HG02678 (cell line): Measurements from ENCODE around the gene CEL.
"Not testable (repeated sequence)": the region's sequence is repeated elsewhere in the genome, so short reads cannot be mapped to it uniquely, and the experiment has no call there.

Source experiments
- ATAC-seq: cut with Tn5 transposase; IDR thresholded peaks from one replicate; pipeline ENCODE4 v1.9.1; 2021; ENCODE audit warnings: mild to moderate bottlenecking, moderate library complexity; ENCODE audit not compliant: unreplicated experiment

CEL gene

DNA sequence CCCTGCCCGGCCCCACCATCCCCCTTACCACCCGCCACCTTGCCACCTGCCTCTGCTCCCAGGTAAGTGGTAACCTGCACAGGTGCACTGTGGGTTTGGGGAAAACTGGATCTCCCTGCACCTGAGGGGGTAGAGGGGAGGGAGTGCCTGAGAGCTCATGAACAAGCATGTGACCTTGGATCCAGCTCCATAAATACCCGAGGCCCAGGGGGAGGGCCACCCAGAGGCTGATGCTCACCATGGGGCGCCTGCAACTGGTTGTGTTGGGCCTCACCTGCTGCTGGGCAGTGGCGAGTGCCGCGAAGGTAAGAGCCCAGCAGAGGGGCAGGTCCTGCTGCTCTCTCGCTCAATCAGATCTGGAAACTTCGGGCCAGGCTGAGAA, at the start of gene CEL:
CEL (plus strand) TSS at position 218 of the 382 bp plus-strand sequence; CDS start at position 240, 22 bp downstream.
- not testable (repeated sequence) for ATAC-seq

DNA sequence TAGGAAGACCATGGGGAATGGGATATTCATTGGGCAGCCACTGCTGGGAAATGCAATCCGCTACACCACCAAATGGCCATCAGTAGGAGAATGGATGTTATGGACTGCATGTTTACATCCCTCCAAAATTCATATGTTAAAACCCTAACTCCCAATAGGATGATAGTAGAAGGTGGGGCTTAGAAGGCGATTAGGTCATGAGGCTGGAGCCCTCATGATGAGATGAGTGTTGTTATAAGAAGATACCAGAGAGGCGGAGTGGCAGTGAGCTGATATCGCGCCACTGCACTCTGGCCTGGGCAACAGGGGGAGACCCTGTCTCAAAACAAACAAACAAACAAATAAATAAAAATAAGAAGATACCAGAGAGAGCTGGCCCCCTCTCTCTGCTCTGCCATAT, 47.1 kb upstream of the CEL start:
- ATAC-seq = no peak

DNA sequence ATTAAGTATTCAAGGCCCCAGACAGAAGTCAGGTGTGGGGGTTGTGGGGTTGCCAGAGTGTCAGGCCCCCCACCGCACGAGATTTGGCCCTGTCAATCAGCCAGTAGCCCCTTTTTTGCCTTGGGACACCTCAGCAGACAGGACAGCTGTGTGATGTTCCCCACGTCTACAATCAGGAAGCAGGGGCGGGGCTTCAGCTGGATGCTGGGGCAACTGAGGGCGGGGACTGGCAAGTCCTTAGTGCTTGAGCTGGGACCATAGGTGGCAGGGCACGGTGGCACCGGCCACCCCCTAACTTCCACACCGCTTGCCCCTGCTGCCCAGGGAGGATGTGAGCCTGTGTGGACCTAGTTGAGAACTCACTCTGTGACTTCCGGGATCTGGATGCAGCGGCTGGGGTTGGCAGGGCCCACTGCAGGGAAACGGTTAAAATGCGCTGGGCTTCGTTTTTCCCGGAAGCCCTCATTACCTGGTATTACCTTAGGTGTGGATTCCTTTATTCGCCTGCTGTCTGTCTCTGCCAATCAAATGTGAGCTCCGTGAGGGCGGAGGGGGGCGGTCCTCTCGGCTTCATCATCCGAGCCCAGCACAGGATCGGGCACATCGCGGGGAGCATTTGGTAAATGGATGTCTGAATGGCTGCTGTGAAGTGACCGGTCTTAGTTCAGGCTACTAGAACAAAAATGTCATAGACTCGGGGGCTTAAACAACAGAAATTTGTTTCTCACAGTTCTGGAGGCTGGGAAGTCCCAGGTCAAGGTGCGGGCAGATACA, 38.5 kb upstream of the CEL start:
- no peak for ATAC-seq

- no peak for ATAC-seq
Observed at GRCh38 chr9:133026426-133026825, 35.4 kb upstream of the CEL start.

DNA sequence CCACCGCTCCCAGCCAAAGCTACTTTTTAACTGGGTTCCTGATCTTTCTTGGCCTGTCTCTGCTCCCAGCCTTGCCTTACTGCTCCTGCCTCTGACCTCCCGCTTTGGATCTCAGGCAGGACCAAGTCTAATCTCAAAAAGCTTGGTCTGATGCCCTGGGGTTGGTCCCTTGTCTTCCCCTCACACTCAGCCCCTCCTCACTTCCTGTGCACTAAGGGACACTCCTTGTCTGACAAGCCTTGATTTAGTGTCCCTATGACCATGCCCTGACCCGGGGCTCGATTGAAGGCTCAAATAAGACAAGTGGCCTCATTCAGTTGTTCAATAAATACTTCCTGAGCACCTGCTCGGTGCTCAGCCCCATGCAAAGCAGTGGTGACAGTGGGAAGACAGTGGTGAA, 34.6 kb upstream of the CEL start:
- no peak for ATAC-seq

- no peak for ATAC-seq
Observed at GRCh38 chr9:133028221-133028620, 33.6 kb upstream of the CEL start.

DNA sequence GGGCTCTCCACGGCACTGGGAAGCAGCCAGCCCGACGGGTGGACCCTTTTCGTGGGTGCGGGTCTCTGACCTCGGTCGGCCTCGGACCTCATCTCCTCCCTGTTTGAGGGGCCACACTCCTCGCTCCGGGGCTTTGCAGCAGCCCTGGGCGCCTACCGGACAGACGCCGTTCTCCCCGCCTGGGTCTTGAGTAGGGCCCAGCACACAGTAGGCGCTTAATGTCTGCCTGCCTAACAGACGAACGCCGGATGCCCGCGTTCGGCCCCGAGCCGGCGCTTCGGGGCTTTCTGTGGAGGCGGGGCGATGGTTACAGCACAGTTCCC, 31.8 kb upstream of the CEL start:
- no peak for ATAC-seq

DNA sequence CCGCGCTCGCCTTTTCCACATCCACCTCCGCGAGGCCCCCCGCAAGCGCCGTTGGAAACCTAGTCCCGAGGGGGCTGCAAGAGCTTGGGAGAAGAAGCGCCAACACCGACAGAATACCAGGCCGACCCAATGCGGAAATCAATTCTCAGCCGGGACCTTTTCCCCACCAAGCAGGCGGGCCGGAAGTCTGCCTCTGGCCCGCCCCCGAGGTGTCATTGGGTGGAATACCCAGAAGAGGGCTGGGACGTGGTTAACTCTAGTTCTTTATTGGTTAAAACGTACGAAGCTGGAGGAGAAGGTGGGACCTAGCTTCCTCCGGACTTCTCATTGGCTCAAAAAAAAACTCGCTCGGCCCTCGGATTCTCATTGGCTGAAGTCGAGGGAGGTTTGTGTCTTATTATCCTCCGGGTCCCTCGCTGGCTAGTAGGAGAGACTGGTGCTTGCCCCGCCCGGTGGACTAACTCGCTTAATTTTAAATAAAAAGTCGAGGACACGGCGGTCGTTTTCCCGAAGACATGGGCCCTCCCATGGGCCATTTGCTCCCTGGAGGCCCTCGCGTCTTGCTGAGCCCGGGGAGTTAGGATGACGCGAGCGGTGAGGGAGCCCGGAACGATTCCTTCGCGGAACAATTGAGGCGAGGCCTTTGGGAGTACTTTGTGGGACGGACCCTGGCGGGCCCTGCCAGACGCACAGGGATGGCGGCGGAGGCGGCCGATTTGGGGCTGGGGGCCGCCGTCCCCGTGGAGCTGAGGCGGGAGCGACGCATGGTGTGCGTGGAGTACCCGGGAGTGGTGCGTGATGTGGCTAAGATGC, 31.3 kb upstream of the CEL start, which contains the start of gene GTF3C5:
GTF3C5 (plus strand) TSS at position 681 of the 813 bp plus-strand sequence; CDS start at position 696, 15 bp downstream.
- ATAC-seq = peak; percentile 96

DNA sequence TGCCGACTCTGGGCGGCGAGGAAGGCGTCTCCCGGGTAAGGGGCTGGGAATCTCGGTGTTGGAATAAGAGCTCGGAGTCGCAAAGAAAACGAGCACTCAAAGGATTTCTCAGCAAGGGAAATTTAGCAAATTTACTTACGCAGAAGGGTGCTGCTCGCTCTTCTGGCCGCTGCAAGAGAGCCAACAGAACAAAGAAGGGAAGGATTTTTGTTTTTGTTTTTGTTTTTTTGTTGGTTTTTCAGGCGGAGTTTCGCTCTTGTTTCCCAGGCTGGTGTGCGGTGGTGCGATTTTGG, 30.7 kb upstream of the CEL start:
- no peak for ATAC-seq

DNA sequence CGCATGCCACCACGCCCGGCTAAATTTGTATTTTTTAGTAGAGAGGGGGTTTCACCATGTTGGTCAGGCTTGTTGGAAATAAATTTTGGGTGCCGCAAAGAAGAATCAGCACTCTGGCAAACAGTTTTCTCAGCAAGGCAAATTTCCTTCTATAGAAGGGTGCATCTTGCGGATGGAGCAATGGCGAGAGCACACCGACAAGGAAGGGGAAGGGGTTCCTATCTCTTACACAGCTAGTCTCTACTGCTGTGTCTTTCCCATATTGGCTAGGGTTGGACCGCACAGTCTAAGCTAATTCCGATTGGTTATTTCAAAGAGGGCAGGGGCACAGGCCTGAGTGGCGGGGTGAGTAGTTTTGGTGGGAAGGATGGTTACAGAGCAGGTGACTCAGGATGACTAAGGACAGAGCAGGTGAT, 30.3 kb upstream of the CEL start:
- ATAC-seq = no peak

DNA sequence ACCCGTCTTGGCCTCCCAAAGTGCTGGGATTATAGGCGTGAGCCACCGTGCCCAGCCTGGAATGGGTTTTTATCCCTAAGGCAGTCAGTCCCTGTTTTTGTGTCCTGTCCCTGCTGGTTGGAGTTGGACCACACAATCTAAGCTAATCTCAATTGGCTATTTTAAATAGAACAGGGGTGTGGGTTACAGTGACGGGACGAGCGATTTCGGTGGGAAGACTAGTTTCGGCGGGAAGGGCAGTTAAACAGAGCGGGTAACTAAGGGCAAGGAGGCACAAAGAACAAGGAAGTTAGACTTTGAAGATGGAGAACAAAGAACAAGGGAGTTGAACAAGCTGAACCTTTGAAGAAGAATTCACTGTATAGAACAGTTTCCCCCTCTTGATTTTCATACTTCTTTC, 29.6 kb upstream of the CEL start:
- ATAC-seq = no peak

GRCh38 chr9:133035669-133036068, 26.1 kb upstream of the CEL start:
- no peak for ATAC-seq

DNA sequence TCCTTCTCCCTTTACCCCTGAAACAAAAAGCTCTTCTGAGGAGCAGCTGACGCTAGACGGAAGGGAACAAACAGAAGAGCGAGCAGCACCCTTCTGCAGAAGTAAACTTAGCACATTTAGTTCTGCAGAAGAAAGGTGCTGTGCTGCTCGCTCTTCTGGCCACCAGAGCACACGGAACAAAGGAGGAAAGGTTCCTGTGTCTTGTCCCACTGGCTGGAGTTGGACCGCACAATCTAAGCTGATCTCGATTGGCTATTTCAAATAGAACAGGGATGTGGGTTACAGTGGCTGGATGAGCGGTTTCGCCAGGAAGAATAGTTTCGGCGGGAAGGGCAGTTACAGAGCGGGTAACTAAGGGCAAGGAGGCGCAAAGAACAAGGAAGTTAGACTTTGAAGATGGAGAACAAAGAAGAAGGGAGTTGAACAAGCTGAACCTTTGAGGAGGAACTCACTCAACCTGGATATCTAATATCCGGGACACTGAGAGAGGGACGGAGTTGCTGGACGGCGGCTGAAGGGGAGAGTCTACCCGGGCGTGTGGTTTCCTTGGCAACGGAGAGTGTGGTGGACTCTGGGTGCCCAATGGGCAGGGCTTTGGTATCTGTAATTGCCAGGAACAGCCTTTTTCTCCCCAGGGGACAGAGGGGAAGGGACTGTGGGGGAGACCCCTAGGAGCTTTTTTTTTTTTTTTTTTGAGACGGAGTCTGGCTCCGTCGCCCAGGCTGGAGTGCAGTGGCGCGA, 23.8 kb upstream of the CEL start:
- ATAC-seq = no peak

- not testable (repeated sequence) for ATAC-seq
Observed at GRCh38 chr9:133040892-133041479, 20.8 kb upstream of the CEL start.

- no peak for ATAC-seq
Observed at GRCh38 chr9:133041958-133042357, 19.8 kb upstream of the CEL start.

GRCh38 chr9:133042676-133043075, 19.1 kb upstream of the CEL start:
- no peak for ATAC-seq

GRCh38 chr9:133043449-133044035, 18.2 kb upstream of the CEL start:
- ATAC-seq = no peak

- ATAC-seq = no peak
Observed at GRCh38 chr9:133044125-133044524, 17.7 kb upstream of the CEL start.

- ATAC-seq = no peak
Observed at GRCh38 chr9:133044661-133045060, 17.1 kb upstream of the CEL start.

DNA sequence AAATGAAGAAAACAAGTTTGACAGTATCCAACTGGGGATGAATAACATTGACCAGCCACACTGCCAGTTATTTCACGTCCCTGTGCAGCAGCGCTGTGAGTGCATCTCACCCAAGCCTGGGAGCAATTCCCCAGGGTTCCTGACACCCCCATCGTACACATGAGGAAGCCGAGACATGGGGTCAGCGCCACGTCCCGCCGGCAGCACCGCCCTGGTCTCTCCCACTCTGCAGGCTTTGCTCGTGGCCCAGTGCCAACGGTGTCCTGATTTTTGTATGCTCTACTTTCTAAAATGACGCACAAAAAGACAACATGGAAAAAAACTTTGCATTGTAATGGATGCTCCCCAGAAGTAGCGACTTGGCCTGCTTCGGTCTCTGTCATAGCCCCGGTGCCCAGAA, 16.6 kb upstream of the CEL start:
- ATAC-seq = no peak
